ENCODE measurements around the gene ARHGEF18.
"Not testable (repeated sequence)": the region's sequence is repeated elsewhere in the genome, so short reads cannot be mapped to it uniquely, and the experiment has no call there.

Gene ARHGEF18

DNA sequence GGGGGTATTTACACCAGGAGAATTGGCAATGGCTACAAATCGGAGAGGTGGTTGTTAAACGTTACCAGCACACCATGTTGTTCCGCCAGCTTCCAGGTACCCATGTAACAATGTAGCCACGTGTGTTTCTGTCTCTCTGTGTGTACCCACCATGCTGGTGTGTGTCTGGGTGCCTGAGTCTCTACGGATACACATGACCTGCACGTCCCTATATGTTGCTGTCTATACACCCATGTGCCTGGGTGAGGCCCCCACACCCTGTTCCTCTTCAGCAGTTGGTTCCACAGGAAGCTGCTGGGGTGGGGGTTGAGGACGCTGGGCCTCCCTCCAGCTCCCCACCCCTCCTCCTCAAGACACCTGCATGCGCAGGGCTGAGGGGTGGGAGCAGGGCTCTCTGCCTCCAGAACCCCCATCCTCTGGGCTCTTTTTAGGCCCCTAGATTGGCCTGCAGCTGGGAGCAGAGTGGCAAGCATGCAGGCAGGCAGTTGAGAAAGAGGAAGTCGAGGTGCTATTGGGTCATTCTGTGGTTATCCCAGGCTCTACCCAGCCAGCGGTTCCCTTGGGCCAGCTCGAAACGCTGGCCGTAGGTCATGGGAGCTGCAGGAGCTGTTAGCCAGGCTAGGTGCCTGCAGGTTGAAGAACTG, at the start of gene ARHGEF18:
TSS of gene ARHGEF18 (plus strand) at position 351 of the 644 bp plus-strand sequence. CDS start 13,954 bp downstream, outside the sequence.
- DNase-seq (ENCODE audit: low read depth in 2 of 2): peak; percentile 29 to 39

DNA sequence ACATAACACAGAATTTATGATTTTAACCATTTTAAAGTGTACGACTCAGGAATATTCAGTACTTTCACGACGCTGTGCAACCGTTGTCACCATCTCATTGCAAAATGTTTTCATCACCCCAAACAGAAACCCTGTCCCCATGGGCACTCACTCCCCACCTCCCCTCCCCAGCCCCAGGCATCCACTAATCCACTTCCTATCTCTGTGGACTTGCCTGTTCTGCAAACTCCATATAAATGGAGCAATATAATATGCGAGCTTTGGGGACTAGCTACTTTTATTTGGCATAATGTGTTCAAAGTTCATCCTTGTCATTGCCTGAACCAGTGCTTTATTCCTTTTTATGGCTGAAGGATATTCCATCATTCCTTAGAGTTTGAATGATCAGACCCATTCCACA, 47.2 kb upstream of the ARHGEF18 start:
- no peak for DNase-seq (ENCODE audit: low read depth in 2 of 2)

DNA sequence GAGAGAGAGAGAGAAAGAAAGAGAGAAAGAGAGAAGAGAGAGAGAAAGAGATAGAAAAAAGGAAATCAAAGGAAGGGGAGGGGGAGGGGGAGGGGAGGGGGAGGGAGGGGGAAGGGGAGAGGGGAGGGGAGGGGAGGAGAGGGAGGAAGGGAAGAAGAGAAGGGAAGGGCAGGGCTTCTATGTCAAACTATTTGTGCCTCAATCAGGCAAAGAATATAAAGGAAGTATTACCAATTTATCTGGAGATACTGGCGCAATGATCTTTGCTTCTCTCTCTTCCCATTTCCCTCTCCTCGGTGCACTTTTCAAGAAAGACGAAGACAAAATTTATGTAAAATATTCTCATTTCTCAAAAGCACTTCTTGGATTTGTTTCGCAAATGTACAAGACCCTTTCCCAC, 45.3 kb upstream of the ARHGEF18 start:
- DNase-seq (ENCODE audit: low read depth in 2 of 2): no peak

DNA sequence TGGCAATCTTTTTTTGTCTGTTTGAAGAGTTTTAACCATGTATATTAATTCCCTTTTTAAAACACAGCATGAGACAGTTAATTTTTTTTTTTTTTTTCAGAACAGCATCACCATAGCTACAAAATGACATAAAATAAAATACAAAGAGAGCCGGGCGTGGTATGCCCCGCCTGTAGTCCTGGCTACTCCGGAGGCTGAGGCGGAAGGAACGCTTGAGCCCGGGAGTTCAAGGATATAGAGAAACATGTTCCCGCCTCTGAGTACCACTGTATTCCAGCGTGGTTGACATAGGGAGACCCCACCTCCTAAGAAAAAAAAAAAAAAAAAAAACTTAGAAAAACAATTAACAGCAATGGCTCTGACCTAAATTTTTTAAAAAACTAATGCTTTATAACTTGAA, 44.5 kb upstream of the ARHGEF18 start:
- DNase-seq (ENCODE audit: low read depth in 2 of 2): no peak

DNA sequence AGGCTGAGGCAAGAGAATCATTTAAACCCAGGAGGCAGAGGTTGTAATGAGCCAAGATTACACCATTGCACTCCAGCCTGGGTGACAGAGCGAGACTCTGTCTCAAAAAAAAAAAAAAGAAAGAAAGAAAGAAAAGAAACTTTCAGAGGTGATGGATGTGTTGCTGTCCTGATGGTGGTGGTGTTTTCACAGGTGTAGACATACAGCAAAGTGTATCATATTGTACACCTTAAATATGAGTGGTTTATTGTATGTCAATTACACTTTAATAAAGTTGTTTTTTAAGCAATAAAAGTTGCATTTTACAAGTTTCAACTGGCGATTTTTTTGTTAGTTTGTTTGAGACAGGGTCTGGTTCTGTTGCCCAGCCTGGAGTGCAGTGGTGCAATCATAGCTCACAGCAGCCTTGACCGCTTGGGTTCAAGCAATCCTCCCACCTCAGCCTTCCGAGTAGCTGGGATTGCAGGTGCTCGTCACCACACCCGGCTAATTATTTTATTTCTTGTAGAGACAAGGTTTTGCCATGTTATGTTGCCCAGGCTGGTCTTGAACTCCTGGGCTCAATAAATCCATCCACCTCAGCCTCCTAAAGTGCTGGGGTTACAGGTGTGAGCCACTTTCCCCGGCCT, 41.0 kb upstream of the ARHGEF18 start:
- no peak for DNase-seq (ENCODE audit: low read depth in 2 of 2)

DNA sequence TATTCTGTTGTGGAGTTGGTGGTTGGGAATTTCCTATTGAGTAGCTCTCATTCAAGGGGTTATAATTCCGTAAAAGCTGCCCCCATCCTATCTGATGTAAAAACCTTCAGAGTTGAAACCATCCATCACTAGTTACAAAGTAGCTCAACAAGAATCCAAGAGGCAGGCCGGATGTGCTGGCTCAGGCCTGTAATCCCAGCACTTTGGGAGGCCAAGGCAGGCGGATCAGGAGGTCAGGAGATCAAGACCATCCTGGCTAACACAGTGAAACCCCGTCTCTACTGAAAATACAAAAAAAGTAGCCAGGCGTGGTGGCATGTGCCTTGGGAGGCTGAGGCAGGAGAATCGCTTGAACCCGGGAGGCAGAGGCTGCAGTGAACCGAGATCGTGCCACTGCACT, 40.4 kb upstream of the ARHGEF18 start:
- not testable (repeated sequence) for DNase-seq (ENCODE audit: low read depth in 2 of 2)

DNA sequence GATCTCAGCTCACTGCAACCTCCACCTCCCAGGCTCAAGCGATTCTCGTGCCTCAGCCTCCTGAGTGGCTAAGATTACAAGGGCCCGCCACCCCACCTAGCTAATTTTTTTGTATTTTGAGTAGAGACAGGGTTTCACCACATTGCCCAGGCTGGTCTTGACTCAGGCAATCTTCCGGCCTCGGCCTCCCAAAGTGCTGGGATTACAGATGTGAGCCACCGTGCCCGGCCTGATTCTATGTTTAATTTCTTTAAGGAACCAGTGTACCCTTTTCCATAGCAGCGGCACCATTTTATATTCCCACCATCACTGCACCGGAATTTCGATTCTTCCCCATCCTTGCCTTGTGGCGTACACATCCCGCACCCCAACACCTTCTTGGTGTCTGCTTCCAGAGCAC, 36.8 kb upstream of the ARHGEF18 start:
- no peak for DNase-seq (ENCODE audit: low read depth in 2 of 2)

DNA sequence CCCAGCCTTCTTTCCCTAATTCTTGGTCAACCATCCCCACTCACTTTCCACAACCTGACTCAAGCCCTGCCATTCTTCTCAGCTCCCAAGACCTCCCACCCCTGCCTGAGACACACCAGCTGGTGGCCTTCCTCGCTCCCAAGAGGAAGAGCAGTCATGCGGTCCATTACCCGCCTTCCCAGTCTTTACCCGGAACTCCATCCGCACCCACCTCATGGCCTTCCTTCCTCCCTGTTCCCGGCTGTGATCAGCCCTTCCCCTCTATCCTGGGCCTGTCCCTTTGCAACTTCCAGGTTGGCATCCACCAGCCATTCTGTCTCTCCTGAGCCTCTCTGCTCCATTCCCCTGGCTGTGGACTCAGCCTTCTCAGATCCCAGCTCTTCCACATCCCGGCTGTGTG, 35.9 kb upstream of the ARHGEF18 start:
- DNase-seq (ENCODE audit: low read depth in 2 of 2): no peak

DNA sequence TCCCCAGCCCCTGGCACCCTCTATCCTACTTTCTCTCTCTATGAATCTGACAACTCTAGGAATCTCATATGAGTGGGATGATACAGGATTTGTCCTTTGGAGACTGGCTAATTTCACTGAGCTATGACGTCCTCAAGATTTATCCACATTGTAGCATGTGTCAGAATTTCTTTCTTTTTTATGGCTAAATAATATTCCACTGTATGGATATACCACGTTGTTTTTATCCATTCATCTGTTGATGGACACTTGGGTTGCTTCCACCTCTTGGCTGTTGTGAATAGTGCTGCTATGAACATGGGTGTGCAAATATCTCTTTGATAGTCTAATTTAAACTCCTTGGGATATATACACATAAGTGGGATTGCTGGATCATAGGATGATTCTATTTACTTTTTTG, 30.6 kb upstream of the ARHGEF18 start:
- no peak for DNase-seq (ENCODE audit: low read depth in 2 of 2)

DNA sequence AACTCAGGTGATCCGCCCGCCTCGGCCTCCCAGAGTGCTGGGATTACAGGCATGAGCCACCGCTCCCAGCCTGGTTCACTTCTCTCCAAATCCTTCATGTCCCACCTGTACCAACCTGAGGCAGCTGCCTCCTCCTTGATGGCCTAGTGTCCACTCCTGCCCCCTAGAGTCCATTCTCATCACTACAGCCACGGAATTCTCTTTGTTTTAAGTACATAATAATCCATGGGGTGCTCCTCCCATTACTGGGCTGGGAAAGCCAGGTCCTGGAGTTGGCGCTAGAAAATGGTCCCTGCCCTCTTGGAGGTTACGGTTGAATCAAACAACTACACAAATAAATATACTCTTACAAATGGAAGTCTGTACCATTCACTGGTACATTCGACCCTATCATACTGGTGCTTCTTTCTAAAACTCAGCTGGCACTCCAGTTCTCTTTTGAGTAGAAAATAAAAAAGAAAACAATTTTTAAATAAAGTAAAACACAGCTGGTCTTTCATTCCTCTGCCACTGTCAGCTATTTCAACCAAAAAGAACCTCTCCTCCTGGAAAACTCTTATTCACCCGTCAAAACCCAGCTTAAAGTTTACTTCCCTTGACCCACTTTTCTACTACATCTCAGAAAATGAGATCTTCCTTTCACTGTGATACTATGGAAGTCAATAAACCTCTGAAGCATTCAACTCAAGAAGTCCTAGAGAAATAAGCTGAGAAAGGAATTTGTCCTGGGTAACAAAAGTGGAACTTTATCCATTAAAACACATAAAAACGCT, 22.4 kb upstream of the ARHGEF18 start:
- DNase-seq (ENCODE audit: low read depth in 2 of 2): no peak

DNA sequence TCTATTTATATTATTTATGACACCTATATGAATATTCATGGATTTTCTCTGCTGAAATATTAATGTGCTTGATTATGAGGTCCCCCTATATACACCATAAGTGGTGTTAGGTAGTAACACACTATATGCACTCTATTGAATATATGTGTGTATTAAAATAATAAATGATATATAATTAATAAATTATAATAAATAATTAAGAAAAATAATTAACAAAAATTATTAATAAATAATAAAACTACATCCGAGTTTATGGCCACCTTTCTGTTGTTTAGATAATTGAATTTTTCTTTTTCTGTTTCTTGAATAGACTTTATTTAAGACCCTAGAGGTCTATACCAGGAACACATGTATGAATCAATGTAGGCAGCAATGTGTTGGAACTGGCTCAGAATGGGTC, 20.9 kb upstream of the ARHGEF18 start:
- no peak for DNase-seq (ENCODE audit: low read depth in 2 of 2)

DNA sequence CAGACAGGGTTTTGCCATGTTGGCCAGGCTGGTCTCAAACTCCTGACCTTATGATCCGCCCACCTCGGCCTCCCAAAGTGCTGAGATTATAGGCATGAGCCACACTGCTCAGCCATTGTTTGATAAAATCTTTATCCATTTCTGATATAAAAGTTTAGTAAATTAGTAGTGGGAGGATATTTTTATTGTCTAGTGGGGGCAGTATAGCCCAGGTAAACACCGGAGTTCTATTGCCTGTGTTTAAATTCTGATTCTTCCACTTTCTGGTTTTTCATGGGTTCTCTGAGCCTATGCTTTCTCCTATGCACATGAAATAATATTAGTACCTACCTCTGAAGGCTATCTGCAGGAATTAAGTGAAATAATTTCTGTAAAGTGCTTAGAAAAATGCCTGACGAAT, 20.1 kb upstream of the ARHGEF18 start:
- DNase-seq (ENCODE audit: low read depth in 2 of 2): no peak

DNA sequence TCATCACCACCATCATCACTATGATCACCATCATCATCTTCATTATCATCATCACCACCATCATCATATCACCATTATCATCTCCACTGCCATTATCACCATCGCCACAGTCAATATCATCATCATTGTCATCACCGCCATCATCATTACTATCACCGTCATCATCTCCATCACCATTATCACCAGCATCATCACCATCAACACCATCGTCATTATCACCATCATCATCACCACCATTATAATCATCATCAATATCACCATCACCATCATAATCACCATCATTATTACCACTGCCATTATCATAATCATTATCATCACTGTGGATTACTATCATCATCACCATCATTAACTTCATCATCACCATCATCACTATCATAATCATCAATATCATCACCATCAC, 17.3 kb upstream of the ARHGEF18 start:
- DNase-seq (ENCODE audit: low read depth in 2 of 2): no peak

DNA sequence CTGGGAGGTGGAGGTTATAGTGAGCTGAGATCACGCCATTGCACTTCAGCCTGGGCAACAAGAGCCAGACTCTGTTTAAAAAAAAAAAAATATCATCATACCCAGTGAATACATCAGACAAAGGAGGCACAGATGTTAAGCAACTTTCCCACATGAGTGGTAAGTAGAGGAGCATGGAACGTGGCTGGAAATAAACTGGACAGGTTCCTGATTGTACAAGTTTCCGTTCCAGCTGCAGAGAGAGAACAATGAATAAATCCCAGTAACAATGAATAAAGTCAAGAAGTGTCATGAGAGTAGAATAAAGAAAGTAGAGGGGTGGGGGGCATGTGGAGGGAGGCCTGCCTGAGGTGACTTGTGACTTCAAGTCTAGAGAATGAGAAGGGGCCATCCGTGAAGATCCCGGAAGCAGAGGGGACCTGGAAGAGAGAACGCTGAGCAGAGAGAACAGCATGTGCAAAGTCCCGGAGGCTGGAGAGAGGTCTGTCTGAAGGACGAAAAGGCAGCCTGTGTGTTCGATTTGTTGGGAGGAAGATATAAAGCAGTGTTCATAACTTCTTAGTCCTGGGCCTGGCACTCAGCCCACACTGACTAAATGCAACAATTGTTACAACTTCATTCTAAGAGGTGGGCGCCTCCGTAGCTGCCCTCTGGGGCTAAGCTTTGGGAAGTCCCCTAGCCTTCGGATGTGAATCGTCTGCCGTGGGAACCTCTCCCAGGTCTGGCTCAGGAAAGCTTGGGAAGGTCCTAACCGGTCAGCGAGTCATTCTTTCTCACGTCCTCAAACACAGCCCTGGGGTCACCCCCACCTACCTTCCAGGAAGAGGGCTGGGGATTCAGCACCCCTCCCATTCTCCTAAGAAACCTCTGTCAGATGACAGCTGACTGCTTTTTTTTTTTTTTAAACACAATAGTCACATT, 15.3 kb upstream of the ARHGEF18 start:
- no peak for DNase-seq (ENCODE audit: low read depth in 2 of 2)

DNA sequence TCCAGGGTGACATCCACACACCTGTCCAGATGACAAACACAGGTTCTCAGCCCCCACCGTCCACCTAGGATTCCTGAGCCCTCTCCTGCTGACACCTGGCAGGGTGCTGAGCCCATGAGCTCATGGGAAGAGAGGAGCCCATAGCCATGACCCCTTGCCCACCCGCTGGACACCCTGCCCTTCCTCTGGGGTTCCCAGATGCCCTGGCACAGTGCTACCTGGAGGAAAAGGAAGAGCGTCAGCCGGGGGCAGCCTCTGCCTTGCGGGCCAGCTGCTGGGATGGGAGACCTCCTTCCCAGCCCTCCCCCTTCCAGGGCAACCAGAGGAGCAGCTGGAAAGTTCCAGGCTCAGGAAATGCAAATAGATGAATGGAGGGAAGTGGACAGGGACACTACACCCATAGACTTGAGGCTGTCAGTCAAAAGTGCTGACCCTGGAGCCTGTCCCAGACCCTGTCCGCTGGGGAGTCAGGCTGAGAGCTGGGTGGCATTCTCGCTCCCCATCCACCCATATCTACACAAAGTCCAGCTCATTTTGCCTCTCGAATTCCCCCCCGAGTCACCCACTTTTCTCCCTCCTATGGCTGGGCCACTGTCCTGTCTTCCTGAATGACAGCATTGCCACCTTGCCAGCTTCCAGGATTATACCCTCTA, 12.3 kb upstream of the ARHGEF18 start:
- no peak for DNase-seq (ENCODE audit: low read depth in 2 of 2)

DNA sequence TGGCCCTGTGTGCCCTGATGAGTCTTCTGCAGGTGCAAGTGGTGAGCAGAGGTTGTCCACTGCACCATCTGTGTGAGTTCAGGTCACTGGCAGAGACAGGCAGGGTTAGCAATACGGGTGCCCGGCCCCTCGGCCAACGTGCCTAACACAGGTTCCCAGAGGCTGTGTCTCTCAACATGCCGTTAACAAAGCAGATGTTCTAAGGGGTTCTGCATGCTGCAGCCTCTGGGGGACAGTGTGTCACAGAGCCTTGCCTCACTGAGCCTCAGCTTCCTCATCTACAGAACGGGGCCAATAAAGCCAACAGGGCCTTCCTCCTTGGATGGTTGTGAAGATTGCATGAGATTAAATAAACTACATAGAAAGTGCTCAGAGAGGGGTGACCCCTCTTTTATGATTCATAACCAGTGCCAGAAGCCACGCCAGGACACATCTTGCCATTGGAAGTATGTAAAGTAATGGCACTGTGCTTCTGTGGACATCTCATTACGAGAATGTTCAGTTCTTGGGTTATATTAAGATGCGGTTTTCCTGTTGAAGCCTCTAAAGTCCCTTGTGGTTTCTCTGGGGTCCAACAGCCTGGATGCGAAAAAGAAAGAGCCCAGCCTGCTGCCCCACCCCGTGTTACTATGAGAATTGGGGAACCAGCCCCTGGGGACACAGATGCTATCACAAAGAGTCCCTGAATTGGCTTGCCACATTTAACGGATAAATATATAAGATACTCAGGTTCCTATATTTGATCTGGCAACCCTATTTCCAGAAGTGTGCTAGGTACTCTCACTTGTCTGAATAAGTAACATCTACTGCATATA, 11.2 kb upstream of the ARHGEF18 start:
- no peak for DNase-seq (ENCODE audit: low read depth in 2 of 2)

DNA sequence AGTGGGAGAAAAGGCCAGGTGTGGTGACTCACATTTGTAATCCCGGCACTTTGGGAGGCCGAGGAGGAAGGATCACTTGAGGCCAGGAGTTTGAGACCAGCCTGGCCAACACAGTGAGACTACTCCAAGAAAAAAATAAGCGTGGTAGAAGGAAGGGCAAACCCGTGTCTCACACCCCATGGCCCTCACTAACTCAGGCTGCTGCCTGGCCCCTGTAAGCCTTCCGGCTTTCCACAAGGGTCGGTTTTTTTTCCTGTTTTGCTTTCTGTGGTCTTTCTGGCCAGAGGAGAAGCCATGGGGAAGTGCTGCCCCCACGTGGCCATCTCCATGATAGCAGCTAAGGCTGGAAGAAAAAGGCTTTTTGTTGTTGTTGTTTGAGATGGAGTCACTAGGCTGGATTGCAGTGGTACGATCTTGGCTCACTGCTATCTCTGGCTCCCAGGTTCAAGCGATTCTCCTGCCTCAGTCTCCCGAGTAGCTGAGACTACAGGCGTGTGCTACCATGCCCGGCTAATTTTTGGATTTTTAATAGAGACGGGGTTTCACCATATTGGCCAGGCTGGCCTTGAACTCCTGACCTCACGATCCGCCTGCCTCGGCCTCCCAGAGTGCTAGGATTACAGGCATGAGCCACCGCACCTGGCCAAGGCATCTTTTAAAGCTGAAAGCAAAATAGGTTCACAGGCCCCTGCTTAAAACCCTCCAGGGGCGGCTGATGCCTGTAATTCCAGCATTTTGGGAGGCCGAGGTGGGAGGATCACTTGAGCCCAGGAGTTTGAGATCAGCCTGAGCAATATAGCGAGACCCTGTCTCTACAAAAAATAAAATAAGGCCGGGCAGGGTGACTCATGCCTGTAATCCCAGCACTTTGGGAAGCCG, 7.5 kb upstream of the ARHGEF18 start:
- DNase-seq (ENCODE audit: low read depth in 2 of 2): peak; percentile 65 to 72

DNA sequence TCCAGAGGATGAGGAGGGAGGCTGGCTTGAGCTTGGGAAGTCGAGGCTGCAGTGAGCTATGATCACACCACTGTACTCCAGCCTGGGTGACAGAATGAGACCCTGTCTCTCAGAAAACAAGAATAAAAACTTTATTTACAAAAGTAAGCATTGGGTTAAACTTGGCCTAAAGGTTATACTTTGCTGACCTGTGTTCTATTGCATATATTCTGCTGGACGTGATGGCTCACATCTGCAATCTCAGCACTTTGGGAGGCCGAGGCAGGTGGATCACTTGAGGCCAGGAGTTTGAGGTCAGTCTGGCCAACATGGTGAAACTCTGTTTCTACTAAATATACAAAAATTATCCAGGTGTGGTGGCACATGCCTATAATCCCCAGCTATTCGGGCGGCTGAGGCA, 6.6 kb upstream of the ARHGEF18 start:
- no peak for DNase-seq (ENCODE audit: low read depth in 2 of 2)

DNA sequence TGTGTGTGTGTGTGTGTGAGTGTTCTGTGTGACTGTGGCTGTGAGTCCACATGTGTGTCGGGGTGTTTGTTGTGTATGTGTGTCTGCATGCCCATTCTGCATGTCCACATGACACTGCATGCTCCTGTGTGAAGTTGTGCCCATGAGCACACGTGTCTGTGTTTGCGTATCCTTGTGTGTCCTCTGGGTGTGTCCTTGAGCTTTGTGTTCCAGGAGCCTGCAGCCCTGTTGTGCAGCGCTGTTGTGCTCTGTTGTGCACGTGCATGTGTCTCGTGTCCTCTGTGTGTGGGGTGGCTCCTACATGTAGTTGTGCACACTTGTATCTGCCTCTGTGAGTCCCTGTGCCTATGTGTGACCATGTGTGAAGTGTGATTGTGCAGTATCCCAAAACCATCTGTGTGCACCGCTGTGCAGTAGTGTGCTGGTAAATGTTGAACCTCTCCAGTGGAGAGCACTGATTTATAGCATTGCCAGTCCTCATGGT, 2.2 kb upstream of the ARHGEF18 start:
- DNase-seq (ENCODE audit: low read depth in 2 of 2): no peak

Data from stimulated activated CD8-positive, alpha-beta memory T cell treated with anti-CD3 and anti-CD28 coated beads, Interleukin-7, amount 100 ng/mL, for 4 hours (primary cell).